ENCODE data around the gene TPD52L1. TPM values are rescaled to one million over a fixed set of nuclear protein-coding genes. Genes with fewer than 3 reads are reported as not detected.

Gene TPD52L1
- total and polyA plus RNA-seq, 2 donors (not counting 3 experiments of a cell fraction or from before 2014, with no cell fraction given), result 0.29 to 0.37 TPM

DNA sequence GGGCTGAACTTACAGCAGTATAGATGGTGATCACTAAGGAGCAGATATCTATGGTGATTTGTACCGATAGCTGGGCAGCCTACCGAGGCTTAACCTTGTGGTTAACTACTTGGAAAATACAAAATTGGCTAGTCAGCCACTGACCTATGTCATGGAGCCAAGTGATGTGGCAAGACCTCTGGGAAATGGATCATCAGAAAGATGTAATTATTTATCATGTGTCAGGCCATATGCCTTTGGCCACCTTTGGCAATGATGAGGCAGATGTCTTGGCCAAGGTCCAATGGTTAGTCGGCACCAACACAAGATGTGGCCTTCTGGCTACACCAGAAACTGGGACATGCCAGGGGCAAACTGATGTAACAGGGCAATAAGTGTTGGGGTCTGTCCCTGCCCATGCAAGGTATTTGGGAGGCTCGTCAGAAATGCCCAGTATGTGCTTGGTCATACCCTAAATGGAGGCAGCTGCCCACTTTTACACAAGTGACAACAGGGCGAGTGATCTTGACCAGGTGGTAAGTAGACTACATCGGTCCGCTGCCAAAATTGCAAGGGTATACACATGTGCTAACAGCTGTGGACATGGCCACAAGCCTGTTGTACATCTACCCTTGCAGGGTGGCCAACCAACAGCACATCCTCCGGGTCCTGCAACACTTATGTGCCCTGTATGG, 118.0 kb downstream of the TPD52L1 start:
- Histone ChIP-seq H3K4me2 (ENCODE audit: insufficient read depth, low read length) (no peak overlapping the region), H4K20me1 (replicated peaks; ENCODE audit: control insufficient read depth, extremely low read depth, insufficient read depth, low read length) (no peaks in the 10 kb centered on the region), H3K9me1 (replicated peaks; ENCODE audit: control insufficient read depth, extremely low read depth, insufficient read depth, low read length) (no peaks in the 10 kb centered on the region), H3K4me1 (ENCODE audit: control insufficient read depth, extremely low read depth, insufficient read depth, low read length) (no peaks in the 10 kb centered on the region), H2AFZ (ENCODE audit: low read depth, low read length) (no peak overlapping the region), H3K9me3 (replicated peaks; ENCODE audit: control insufficient read depth, insufficient read depth, low read length) (no peaks in the 10 kb centered on the region), H3K27ac (ENCODE audit: insufficient read depth, low read depth, low read length) (no peak overlapping the region), H3K27me3 (ENCODE audit: control insufficient read depth in 2 of 2, insufficient read depth in 2 of 2, low read length in 2 of 2) (no peaks in the 10 kb centered on the region), H3K4me3 (replicated peaks in 1 of 3; ENCODE audit: insufficient read depth in 1 of 3, low read depth in 1 of 3, low read length in 3 of 3) (no peak overlapping the region), H3K79me2 (ENCODE audit: control insufficient read depth, insufficient read depth, low read length) (no peaks in the 10 kb centered on the region), H3K36me3 (ENCODE audit: control insufficient read depth in 2 of 2, extremely low read depth in 1 of 2, insufficient read depth in 2 of 2, low read length in 2 of 2) (no peaks in the 10 kb centered on the region), H3K9ac (replicated peaks; ENCODE audit: extremely low read depth, insufficient read depth, low read length) (no peak overlapping the region)
- DNase-seq (ENCODE audit: low read depth, low spot score), result no peak
- ChIA-PET POLR2A (no interaction called here), CTCF (no interaction called here)
- intact Hi-C loops (cut with micrococcal nuclease), result no loop called here
- no TSS peak for BruUV-seq (replicated peaks)
- TF ChIP-seq GATA2 (IDR thresholded peaks at IDR 0.05; ENCODE audit: insufficient read depth, insufficient read length, low read depth, low read length) (no peak), MYC (IDR thresholded peaks at IDR 0.05; ENCODE audit: low read depth, low read length) (no peak), JUN (IDR thresholded peaks at IDR 0.05; ENCODE audit: borderline replicate concordance, insufficient read depth, insufficient read length, low read depth) (no peak), EZH2 (IDR thresholded peaks at IDR 0.05; ENCODE audit: borderline replicate concordance, low read depth, low read length, severe bottlenecking) (no peak), FOS (IDR thresholded peaks at IDR 0.05; ENCODE audit: borderline replicate concordance, insufficient read depth, low read length) (no peak)
- TF ChIP-seq, protein P1, sequence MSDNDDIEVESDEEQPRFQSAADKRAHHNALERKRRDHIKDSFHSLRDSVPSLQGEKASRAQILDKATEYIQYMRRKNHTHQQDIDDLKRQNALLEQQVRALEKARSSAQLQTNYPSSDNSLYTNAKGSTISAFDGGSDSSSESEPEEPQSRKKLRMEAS (IDR thresholded peaks at IDR 0.05; ENCODE audit: insufficient read depth, insufficient read length), result no peak
- dilution Hi-C loops (cut with MboI; ENCODE audit: extremely low pct_ligation_motif_present, low sequenced_read_pairs), result no loop called here
- FAIRE-seq, result no peak

DNA sequence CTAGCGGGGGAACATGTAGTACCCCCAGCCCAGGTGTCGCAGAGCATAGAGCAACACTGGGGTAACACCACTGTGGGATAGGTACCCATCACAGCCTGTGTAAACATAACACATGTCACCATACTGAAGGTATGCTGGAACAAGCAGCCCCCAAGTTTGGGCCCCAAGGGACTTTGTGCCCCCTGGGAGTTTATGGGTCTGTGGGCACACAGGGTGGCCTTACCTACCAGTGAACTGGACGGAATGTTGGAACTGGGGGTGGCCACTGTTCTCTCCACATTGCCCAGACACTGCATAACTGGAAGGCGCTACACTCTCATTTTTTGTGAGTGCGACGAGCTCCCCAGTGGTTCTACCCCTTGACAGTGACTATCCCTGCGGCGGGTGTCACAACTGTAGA, 119.7 kb downstream of the TPD52L1 start:
- Histone ChIP-seq H3K36me3 (ENCODE audit: control insufficient read depth in 2 of 2, extremely low read depth in 1 of 2, insufficient read depth in 2 of 2, low read length in 2 of 2) (no peaks in the 10 kb centered on the region), H3K79me2 (ENCODE audit: control insufficient read depth, insufficient read depth, low read length) (no peaks in the 10 kb centered on the region), H3K9me3 (replicated peaks; ENCODE audit: control insufficient read depth, insufficient read depth, low read length) (no peaks in the 10 kb centered on the region), H2AFZ (ENCODE audit: low read depth, low read length) (no peak overlapping the region), H3K4me3 (replicated peaks in 1 of 3; ENCODE audit: insufficient read depth in 1 of 3, low read depth in 1 of 3, low read length in 3 of 3) (no peak overlapping the region), H3K4me1 (ENCODE audit: control insufficient read depth, extremely low read depth, insufficient read depth, low read length) (no peaks in the 10 kb centered on the region), H3K4me2 (ENCODE audit: insufficient read depth, low read length) (no peak overlapping the region), H3K27me3 (ENCODE audit: control insufficient read depth in 2 of 2, insufficient read depth in 2 of 2, low read length in 2 of 2) (no peaks in the 10 kb centered on the region), H3K9ac (replicated peaks; ENCODE audit: extremely low read depth, insufficient read depth, low read length) (no peak overlapping the region), H3K9me1 (replicated peaks; ENCODE audit: control insufficient read depth, extremely low read depth, insufficient read depth, low read length) (no peaks in the 10 kb centered on the region), H3K27ac (ENCODE audit: insufficient read depth, low read depth, low read length) (no peak overlapping the region), H4K20me1 (replicated peaks; ENCODE audit: control insufficient read depth, extremely low read depth, insufficient read depth, low read length) (no peaks in the 10 kb centered on the region)
- dilution Hi-C loops (cut with MboI; ENCODE audit: extremely low pct_ligation_motif_present, low sequenced_read_pairs), result no loop called here
- ChIA-PET POLR2A (no interaction called here), CTCF (interaction anchor here (1.1 kb wide), 1 partner anchor 10 kb away, joined by 3 read pairs; no protein-coding TSS in a partner anchor)
- intact Hi-C loops (cut with micrococcal nuclease), result no loop called here
- TF ChIP-seq, protein P2, sequence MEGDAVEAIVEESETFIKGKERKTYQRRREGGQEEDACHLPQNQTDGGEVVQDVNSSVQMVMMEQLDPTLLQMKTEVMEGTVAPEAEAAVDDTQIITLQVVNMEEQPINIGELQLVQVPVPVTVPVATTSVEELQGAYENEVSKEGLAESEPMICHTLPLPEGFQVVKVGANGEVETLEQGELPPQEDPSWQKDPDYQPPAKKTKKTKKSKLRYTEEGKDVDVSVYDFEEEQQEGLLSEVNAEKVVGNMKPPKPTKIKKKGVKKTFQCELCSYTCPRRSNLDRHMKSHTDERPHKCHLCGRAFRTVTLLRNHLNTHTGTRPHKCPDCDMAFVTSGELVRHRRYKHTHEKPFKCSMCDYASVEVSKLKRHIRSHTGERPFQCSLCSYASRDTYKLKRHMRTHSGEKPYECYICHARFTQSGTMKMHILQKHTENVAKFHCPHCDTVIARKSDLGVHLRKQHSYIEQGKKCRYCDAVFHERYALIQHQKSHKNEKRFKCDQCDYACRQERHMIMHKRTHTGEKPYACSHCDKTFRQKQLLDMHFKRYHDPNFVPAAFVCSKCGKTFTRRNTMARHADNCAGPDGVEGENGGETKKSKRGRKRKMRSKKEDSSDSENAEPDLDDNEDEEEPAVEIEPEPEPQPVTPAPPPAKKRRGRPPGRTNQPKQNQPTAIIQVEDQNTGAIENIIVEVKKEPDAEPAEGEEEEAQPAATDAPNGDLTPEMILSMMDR (IDR thresholded peaks at IDR 0.05; ENCODE audit: extremely low read depth in 1 of 2, insufficient read depth in 1 of 2, low read depth in 1 of 2, low read length in 2 of 2), result no peak
- FAIRE-seq (no peak), DNase-seq (ENCODE audit: low read depth, low spot score) (no peak)
- BruUV-seq (replicated peaks), result no TSS peak

All from endothelial cell of umbilical vein (primary cell).